OCI-LY1 (cell line): ENCODE results near the gene ITSN1.

Experiments used
- H2AFZ ChIP-seq: fragments of 200-600 bp; sonication (generic), shearing (Covaris generic); 2 replicates; pipeline ENCODE4 v1.6.0; 2014; ENCODE audit warnings: antibody characterized with exemption, mild to moderate bottlenecking, low read length
- H3F3A ChIP-seq: fragments of 200-600 bp; sonication (generic), shearing (Covaris generic); 2 replicates; pipeline ENCODE4 v1.6.0; 2014; ENCODE audit warnings: mild to moderate bottlenecking, antibody characterized with exemption, low read length, moderate library complexity; ENCODE audit not compliant: insufficient read depth
- H3K27ac ChIP-seq: fragments of 200-600 bp; sonication (generic); 2 replicates; pipeline ENCODE4 v1.5.1; 2014; ENCODE audit warnings: low read length, mixed run types, mild to moderate bottlenecking, low read depth; ENCODE audit not compliant: poor library complexity, severe bottlenecking
- H3K27me3 ChIP-seq: fragments of 200-600 bp; sonication (generic); 2 replicates; pipeline ENCODE4 v1.6.0; 2014; ENCODE audit warnings: antibody characterized with exemption, mild to moderate bottlenecking, low read length, moderate library complexity; ENCODE audit not compliant: insufficient read depth
- H3K36me3 ChIP-seq: fragments of 200-600 bp; sonication (generic); 2 replicates; pipeline ENCODE4 v1.6.1; 2014; ENCODE audit warnings: mild to moderate bottlenecking, antibody characterized with exemption, low read length, moderate library complexity, mixed read lengths; ENCODE audit not compliant: insufficient read depth
- H3K4me1 ChIP-seq: fragments of 200-600 bp; sonication (generic); 2 replicates; pipeline ENCODE4 v1.5.1; 2014; ENCODE audit warnings: mild to moderate bottlenecking, low read length, moderate library complexity; ENCODE audit not compliant: insufficient read depth, severe bottlenecking
- H3K4me2 ChIP-seq: fragments of 200-600 bp; sonication (generic), shearing (Covaris generic); 2 replicates; pipeline ENCODE4 v1.6.1; 2014; ENCODE audit warnings: low read length
- H3K4me3 ChIP-seq: fragments of 200-600 bp; sonication (generic); 2 replicates; pipeline ENCODE4 v1.5.1; 2014; ENCODE audit warnings: low read length, low read depth, mild to moderate bottlenecking, mixed read lengths; ENCODE audit not compliant: poor library complexity, severe bottlenecking
- H3K79me2 ChIP-seq: fragments of 200-600 bp; shearing (Covaris generic); 2 replicates; pipeline ENCODE4 v1.6.1; 2016; ENCODE audit warnings: mixed run types, low read length, mixed read lengths; ENCODE audit not compliant: insufficient read depth
- H3K9ac ChIP-seq: fragments of 200-600 bp; sonication (generic), shearing (Covaris generic); 2 replicates; pipeline ENCODE4 v1.6.1; 2014; ENCODE audit warnings: mild to moderate bottlenecking, low read length, mixed read lengths
- H3K9me2 ChIP-seq: fragments of 200-600 bp; sonication (generic), shearing (Covaris generic); 2 replicates; pipeline ENCODE4 v1.6.1; 2014; ENCODE audit warnings: low read depth, mild to moderate bottlenecking, low read length, mixed read lengths
- H3K9me3 ChIP-seq: fragments of 200-600 bp; shearing (Covaris generic); 2 replicates; pipeline ENCODE4 v1.6.1; 2014; ENCODE audit warnings: low read length, mixed read lengths
- H4K20me1 ChIP-seq: fragments of 200-600 bp; sonication (generic), shearing (Covaris generic); 2 replicates; pipeline ENCODE4 v1.6.0; 2016; ENCODE audit warnings: mild to moderate bottlenecking, low read length; ENCODE audit not compliant: insufficient read depth
- CTCF ChIP-seq: fragments of 200-600 bp; sonication (generic), shearing (Covaris generic); IDR thresholded peaks from 2 replicates; pipeline ENCODE4 v1.5.1; 2017; ENCODE audit warnings: mild to moderate bottlenecking, antibody characterized with exemption, low read length, moderate library complexity, mixed read lengths
- EZH2 ChIP-seq: fragments of 200-600 bp; sonication (generic), shearing (Covaris generic); IDR thresholded peaks from 2 replicates; pipeline ENCODE4 v1.8.0; 2017; ENCODE audit warnings: borderline replicate concordance, mixed run types, mild to moderate bottlenecking, antibody characterized with exemption, low read length, moderate library complexity, mixed read lengths

The ITSN1 gene

GRCh38 chr21:33932731-33933130 lies 290.4 kb downstream of the ITSN1 start:
- Histone ChIP-seq H3F3A (no peaks in the 10 kb centered on the region), H3K36me3 (no peaks in the 10 kb centered on the region), H3K4me1 (peaks cover 52% of the 10 kb centered on the region), H2AFZ (peak overlapping the region; percentile 87; the same call in 1 of the 2 replicates), H3K9ac (peak overlapping the region; percentile 65; the same call in 1 of the 2 replicates), H3K9me2 (no peaks in the 10 kb centered on the region), H3K9me3 (no peaks in the 10 kb centered on the region), H3K79me2 (no peaks in the 10 kb centered on the region), H3K4me2 (peak overlapping the region; percentile 98), H3K27me3 (no peaks in the 10 kb centered on the region), H3K4me3 (peak overlapping the region; percentile 64), H4K20me1 (no peaks in the 10 kb centered on the region), H3K27ac (no peak overlapping the region)
- TF ChIP-seq CTCF (no peak), EZH2 (no peak)

GRCh38 chr21:33936301-33937038 lies 294.2 kb downstream of the ITSN1 start:
- peaks cover 73% of the 10 kb centered on the region for H3K4me1 ChIP-seq
- H3K79me2 ChIP-seq = no peaks in the 10 kb centered on the region
- H3K9ac ChIP-seq = no peak overlapping the region; the same call in 1 of the 2 replicates

GRCh38 chr21:33937146-33937545 lies 294.8 kb downstream of the ITSN1 start:
- H3K4me2 ChIP-seq = peak overlapping the region; percentile 33; the same call in 1 of the 2 replicates

More at GRCh38 chr21:33936301-33937038, 294.2 kb downstream of the ITSN1 start:
- no peaks in the 10 kb centered on the region for H3K9me3 ChIP-seq
- TF ChIP-seq CTCF = no peak
- no peak for TF ChIP-seq EZH2
- H3K4me2 ChIP-seq = no peak overlapping the region
- no peaks in the 10 kb centered on the region for H4K20me1 ChIP-seq
- H3F3A ChIP-seq = no peaks in the 10 kb centered on the region
- H3K4me3 ChIP-seq = no peak overlapping the region
- H2AFZ ChIP-seq = no peak overlapping the region
- H3K36me3 ChIP-seq = no peaks in the 10 kb centered on the region
- no peaks in the 10 kb centered on the region for H3K27me3 ChIP-seq
- H3K9me2 ChIP-seq = no peaks in the 10 kb centered on the region
- peak overlapping the region; percentile 87 for H3K27ac ChIP-seq

More at GRCh38 chr21:33937146-33937545, 294.8 kb downstream of the ITSN1 start:
- H3K9me2 ChIP-seq = no peaks in the 10 kb centered on the region
- no peaks in the 10 kb centered on the region for H3K79me2 ChIP-seq
- H2AFZ ChIP-seq = 0 out of 2 replicates have a peak overlapping the region, but pooled peaks have one; percentile 5
- H3K4me3 ChIP-seq = no peak overlapping the region
- no peaks in the 10 kb centered on the region for H3F3A ChIP-seq
- no peaks in the 10 kb centered on the region for H3K9me3 ChIP-seq
- H3K4me1 ChIP-seq = peaks cover 66% of the 10 kb centered on the region
- peak overlapping the region; percentile 87 for H3K27ac ChIP-seq
- H3K36me3 ChIP-seq = no peaks in the 10 kb centered on the region
- H3K27me3 ChIP-seq = no peaks in the 10 kb centered on the region
- TF ChIP-seq CTCF (no peak), EZH2 (no peak)
- H3K9ac ChIP-seq = peak overlapping the region; percentile 27; the same call in 1 of the 2 replicates
- no peaks in the 10 kb centered on the region for H4K20me1 ChIP-seq
